SHP77 (cell line): Measurements from ENCODE around the gene LIMCH1.
"Not testable (repeated sequence)": the region's sequence is repeated elsewhere in the genome, so short reads cannot be mapped to it uniquely, and the experiment has no call there.

Source experiments
- DNase-seq, 2 experiments: peaks; one replicate each; lab custom pipeline; 2025; lab: John Stamatoyannopoulos, UW

Gene LIMCH1

DNA sequence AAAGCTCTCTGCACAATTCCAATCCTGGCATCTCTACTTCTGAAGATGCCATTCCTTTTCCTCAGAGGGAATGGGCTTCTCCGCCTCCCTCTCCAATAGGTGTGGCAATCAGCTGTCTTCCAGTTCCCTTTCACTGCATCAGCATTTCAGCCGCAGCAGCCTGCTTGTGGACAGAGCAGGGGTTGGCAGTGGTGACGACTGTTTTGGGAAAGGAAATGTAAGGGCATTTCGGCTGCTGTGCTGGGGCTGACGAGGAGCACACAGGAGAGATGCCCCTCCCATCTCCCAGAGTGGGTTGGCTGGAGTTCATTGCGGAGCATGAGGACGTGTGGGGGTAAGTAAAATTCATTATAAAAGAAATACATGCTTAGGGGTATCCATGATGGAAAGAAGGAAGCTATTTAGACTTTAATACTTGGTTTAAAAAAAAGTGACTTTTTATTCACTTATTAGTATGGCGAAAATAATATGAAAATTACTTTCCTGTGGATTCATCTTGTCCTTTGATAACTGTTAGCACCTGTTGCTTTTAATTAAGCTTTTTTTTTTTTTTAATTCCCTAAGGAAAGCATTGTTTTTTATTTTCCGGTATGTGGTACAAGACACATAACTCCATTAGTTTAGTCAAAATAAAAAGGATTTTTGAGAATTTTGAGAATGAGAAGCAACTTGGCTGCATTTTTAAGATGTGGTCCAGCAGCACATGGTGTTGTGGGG lies at the start of gene LIMCH1:
TSS of gene LIMCH1 (plus strand) at position 141 of the 717 bp plus-strand sequence. CDS start 67,839 bp downstream, outside the sequence.
- no peak for DNase-seq

GRCh38 chr4:41491081-41491576 lies 46.8 kb upstream of the LIMCH1 start:
- not testable (repeated sequence) for DNase-seq

DNA sequence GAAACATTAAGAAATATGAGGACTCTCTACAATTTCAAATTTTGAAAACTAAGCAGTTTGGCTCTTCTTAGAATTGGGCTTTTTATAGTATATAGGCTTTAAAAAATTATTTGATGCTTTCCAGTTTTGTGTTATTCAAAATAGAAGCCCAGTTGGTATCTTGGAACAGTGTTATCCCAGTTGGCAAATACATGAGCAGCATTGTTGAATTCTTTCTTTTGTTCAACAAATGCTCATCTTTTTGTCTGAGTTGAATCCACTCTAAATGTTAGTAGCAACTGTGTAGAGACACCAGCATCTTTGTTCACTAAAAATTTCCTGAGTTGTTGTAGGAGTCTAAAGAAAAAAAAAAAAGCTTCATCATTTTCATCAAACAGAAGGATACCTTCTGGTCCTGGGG lies 41.0 kb upstream of the LIMCH1 start:
- no peak for DNase-seq

GRCh38 chr4:41498177-41498576 lies 39.8 kb upstream of the LIMCH1 start:
- DNase-seq = no peak

DNA sequence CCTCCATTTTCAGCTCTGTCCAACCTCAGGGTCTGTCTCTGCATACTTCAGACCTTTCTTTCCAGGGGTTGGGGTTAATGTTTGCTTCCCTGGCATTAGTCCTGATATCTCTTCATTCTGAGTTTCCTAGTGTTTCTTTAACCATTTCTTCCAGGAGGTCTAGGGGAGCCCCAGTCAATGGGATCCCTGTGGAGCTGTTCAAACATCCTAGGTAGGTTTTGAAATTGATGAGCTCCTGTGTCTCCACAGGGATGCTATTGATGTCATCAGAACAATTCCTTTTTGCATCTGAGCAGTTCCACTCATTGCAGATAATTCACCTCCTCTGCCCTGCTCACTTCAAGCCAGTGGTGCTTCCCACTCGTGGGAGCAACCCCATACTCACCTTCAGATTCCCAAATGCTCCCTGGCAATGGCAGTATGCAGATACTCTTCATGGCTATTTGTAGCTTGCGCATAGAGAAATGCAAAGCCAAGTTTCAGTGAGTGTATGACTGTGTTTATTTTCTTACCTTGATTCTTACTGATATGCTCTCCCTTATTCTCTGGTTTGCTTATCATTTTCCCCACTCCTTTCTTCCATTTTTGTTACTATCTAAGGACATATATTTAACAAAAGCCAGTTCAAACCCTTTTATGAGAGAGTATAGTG lies 33.7 kb upstream of the LIMCH1 start:
- DNase-seq = no peak

GRCh38 chr4:41505161-41505661 lies 32.7 kb upstream of the LIMCH1 start:
- DNase-seq = peak; percentile 53 to 65

DNA sequence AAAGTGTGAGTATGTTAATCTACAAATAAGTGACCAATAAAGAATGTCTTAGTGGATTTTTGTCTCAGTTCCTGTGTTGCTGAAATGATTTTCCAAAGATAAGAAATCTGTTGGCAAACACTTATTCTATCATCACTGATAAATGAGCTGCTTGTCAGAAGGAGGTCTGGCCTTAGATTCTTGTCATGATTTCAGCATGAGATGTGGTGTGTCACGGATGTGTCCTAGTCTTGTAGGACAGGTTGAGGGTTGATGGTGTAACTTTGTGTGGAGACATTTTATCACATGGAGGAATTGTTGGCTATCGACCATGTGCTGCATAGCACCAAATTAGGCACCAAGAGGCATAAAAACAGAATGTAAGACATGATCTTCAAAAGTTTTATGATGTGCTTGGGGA lies 31.8 kb upstream of the LIMCH1 start:
- DNase-seq = no peak

- no peak for DNase-seq
Measured at GRCh38 chr4:41507291-41507947, 30.5 kb upstream of the LIMCH1 start.

GRCh38 chr4:41509451-41509866 lies 28.5 kb upstream of the LIMCH1 start:
- no peak for DNase-seq

DNA sequence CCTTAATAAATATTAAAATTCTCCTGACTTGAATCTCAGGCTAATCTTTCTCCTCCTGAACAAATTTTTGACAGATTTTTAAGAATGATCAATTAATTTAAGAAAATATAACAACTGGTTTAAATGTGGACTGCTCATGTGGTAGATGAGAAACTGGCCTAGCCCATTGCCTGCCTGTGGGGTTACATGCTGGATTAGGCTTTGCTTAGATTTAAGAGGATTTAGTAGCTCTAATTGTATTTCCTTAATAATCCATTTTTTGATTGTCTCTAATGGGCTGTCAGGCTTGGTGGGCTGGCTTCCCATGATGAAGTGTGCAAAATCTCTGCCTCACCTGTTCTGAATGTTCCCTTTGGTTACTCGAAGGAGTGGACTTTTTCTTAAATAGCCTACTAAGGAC lies 27.8 kb upstream of the LIMCH1 start:
- no peak for DNase-seq

- DNase-seq = no peak
Measured at GRCh38 chr4:41512136-41512535, 25.8 kb upstream of the LIMCH1 start.

DNA sequence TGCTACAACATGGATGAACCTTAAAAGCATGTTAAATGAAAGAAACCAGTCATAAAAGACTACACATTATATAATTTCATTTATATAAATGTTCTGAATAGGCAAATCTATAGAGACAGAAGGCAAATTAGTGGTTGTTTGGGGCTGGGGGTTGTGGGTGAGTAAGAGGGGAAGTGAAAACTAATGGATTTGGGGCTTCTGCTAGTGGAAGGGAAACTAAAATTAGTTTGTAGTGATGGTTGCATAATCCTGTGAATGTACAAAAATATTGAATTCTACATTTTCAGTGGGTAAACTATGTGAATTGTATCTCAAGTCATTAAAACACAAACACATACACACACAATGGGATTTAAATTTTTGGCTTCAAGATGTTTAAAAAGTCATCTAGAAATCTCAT lies 25.4 kb upstream of the LIMCH1 start:
- DNase-seq = no peak

DNA sequence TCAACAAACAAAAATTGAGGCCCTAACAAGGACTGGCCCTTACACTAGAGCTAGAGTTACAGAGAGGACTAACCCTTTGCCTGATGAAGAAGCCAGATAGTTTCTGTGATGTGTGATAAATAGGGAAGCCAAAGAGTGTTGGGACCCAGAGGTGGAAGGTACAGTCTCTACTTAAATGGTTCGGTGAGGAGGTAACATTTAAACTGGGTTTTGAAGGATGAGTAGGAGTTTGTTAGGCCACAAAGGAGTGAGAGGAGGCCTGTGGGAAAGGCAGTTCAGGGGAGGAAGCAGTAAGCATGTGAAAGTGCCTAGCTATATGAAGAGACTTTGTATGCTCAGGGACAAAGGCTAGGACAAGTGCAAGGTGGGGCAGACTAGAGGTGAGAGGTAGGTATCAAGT lies 23.8 kb upstream of the LIMCH1 start:
- DNase-seq = no peak

- no peak for DNase-seq
Measured at GRCh38 chr4:41514766-41515481, 23.0 kb upstream of the LIMCH1 start.

DNA sequence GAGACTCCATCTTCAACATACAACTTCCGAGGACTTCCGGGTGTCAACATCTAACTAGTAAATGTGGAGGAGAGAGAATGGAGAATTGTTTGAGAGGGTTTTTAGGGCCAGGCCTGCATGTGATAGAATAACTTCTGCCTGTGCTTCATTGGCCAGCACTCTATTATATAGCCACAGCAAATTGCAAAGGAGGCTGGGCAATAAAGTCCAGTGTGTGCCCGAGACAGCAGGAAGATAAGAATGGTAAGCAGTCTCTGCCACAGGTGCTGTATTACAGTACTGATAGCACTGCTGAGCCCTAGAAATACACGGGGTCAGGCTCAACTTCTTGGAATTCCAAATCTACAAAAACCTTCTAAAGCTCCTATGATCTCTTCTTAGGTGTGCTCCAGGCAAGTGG lies 20.8 kb upstream of the LIMCH1 start:
- no peak for DNase-seq

- no peak for DNase-seq
Measured at GRCh38 chr4:41517747-41518146, 20.2 kb upstream of the LIMCH1 start.

- no peak for DNase-seq
Measured at GRCh38 chr4:41524425-41524824, 13.5 kb upstream of the LIMCH1 start.

GRCh38 chr4:41525129-41525528 lies 12.8 kb upstream of the LIMCH1 start:
- DNase-seq = no peak

- no peak for DNase-seq
Measured at GRCh38 chr4:41526628-41527027, 11.3 kb upstream of the LIMCH1 start.

- DNase-seq = no peak
Measured at GRCh38 chr4:41528512-41529205, 9.3 kb upstream of the LIMCH1 start.

GRCh38 chr4:41530741-41531140 lies 7.2 kb upstream of the LIMCH1 start:
- DNase-seq = no peak

- DNase-seq = no peak
Measured at GRCh38 chr4:41532336-41532735, 5.6 kb upstream of the LIMCH1 start.
